Astrocyte (in vitro differentiated cells and primary cell): ENCODE data around the gene AQP12B. TPM values are rescaled to one million over a fixed set of nuclear protein-coding genes. Genes with fewer than 3 reads are reported as not detected.
"Not testable (repeated sequence)": the region's sequence is repeated elsewhere in the genome, so short reads cannot be mapped to it uniquely, and the experiment has no call there.

Experiments used
- DNase-seq: peaks from one replicate; pipeline ENCODE4 v3.0.0-alpha.2; 2010; ENCODE audit warnings: low read depth
- FAIRE-seq: peaks from 2 replicates; lab custom pipeline; 2011; peaks lifted over from hg19 to GRCh38; lab: Jason Lieb, UNC
- H2AFZ ChIP-seq: 2 replicates; pipeline ENCODE4 v1.6.0; 2012; ENCODE audit warnings: low read depth, low read length, inconsistent platforms
- H3K27ac ChIP-seq: 2 replicates; pipeline ENCODE4 v1.5.1; 2011; ENCODE audit warnings: low read depth, low read length, inconsistent platforms
- H3K27me3 ChIP-seq: 2 replicates; pipeline ENCODE4 v1.6.0; 2011; ENCODE audit warnings: low read length, inconsistent platforms; ENCODE audit not compliant: insufficient read depth
- H3K36me3 ChIP-seq: 2 replicates; pipeline ENCODE4 v1.5.1; 2011; ENCODE audit warnings: low read length, inconsistent platforms; ENCODE audit not compliant: insufficient read depth
- H3K4me1 ChIP-seq: 2 replicates; pipeline ENCODE4 v1.5.1; 2011; ENCODE audit warnings: low read length, inconsistent platforms; ENCODE audit not compliant: insufficient read depth
- H3K4me2 ChIP-seq: 2 replicates; pipeline ENCODE4 v1.6.0; 2012; ENCODE audit warnings: low read length, inconsistent platforms
- H3K4me3 ChIP-seq: 2 replicates; pipeline ENCODE4 v1.5.1; 2011; ENCODE audit warnings: low read depth, mild to moderate bottlenecking, low read length, inconsistent platforms; ENCODE audit not compliant: insufficient read depth
- H3K79me2 ChIP-seq: 2 replicates; pipeline ENCODE4 v1.6.0; 2012; ENCODE audit warnings: mild to moderate bottlenecking, low read length, inconsistent platforms; ENCODE audit not compliant: insufficient read depth
- H3K9ac ChIP-seq: 2 replicates; pipeline ENCODE4 v1.6.0; 2012; ENCODE audit warnings: mild to moderate bottlenecking, low read length, inconsistent platforms
- H3K9me3 ChIP-seq: 2 replicates; pipeline ENCODE4 v1.5.1; 2012; ENCODE audit warnings: low read depth, mild to moderate bottlenecking, low read length, inconsistent platforms; ENCODE audit not compliant: insufficient read depth
- H4K20me1 ChIP-seq: 2 replicates; pipeline ENCODE4 v1.6.0; 2012; ENCODE audit warnings: low read length, inconsistent platforms; ENCODE audit not compliant: insufficient read depth
- H3K27ac Mint-ChIP-seq: one replicate; pipeline ENCODE4 v1.8.0; 2021; ENCODE audit warnings: mild to moderate bottlenecking, mixed read lengths; ENCODE audit not compliant: unreplicated experiment
- H3K27me3 Mint-ChIP-seq: one replicate; pipeline ENCODE4 v1.8.0; 2021; ENCODE audit warnings: low read depth, mixed read lengths; ENCODE audit not compliant: unreplicated experiment
- H3K36me3 Mint-ChIP-seq: one replicate; pipeline ENCODE4 v1.8.0; 2021; ENCODE audit warnings: low read depth, mixed read lengths; ENCODE audit not compliant: unreplicated experiment
- H3K4me1 Mint-ChIP-seq: one replicate; pipeline ENCODE4 v1.8.0; 2021; ENCODE audit warnings: low read depth, mixed read lengths; ENCODE audit not compliant: unreplicated experiment
- H3K4me3 Mint-ChIP-seq: one replicate; pipeline ENCODE4 v1.8.0; 2021; ENCODE audit warnings: mild to moderate bottlenecking, moderate library complexity, mixed read lengths; ENCODE audit not compliant: unreplicated experiment
- H3K9me3 Mint-ChIP-seq: one replicate; pipeline ENCODE4 v1.8.0; 2021; ENCODE audit warnings: mild to moderate bottlenecking, mixed read lengths; ENCODE audit not compliant: unreplicated experiment
- EZH2 ChIP-seq: IDR thresholded peaks from 2 replicates; pipeline ENCODE4 v1.6.1; 2012; ENCODE audit warnings: mild to moderate bottlenecking, low read length, inconsistent platforms; ENCODE audit not compliant: insufficient read depth
- total RNA-seq: library from RNA; stranded (reverse); gene quantifications from 2 replicates; pipeline ENCODE4 v1.2.1, GENCODE V29; 2021
- TF ChIP-seq, protein P1 (sequence below): IDR thresholded peaks from 2 replicates; pipeline ENCODE4 v1.5.1; 2011; ENCODE audit warnings: low read depth, mild to moderate bottlenecking, inconsistent platforms, low read length, moderate library complexity; ENCODE audit not compliant: insufficient read depth

AQP12B gene
- total RNA-seq, 1 donor from 2014 or later = not detected

DNA sequence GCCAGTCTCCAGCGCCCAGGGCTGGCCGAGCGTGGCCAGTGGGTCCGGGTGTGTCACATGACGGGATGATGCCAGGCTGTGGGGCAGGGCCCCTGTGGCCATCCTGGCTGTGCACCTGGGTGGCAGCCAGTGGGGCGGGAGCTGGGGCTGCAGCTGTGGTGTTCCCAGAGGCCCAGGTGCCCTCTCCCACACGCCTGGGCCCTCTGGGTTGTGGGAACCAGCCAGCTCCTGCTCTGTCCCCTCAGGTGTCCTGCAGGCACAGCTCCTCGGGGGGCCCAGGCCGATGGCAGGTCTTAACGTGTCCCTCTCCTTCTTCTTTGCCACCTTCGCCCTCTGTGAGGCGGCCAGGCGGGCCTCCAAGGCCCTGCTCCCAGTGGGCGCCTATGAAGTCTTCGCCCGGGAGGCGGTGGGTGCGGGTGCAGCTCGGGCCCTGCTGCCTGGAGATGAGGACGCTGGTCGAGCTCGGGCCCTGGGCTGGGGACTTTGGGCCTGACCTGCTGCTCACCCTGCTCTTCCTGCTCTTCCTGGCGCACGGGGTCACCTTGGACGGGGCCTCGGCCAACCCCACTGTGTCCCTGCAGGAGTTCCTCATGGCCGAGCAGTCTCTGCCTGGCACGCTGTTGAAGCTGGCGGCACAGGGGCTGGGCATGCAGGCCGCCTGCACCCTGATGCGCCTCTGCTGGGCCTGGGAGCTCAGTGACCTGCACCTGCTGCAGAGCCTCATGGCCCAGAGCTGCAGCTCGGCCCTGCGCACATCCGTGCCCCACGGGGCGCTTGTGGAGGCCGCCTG lies 9.1 kb upstream of the AQP12B start, which contains the start of gene AQP12A:
Gene AQP12A, plus strand, starts transcription at position 236 of the 790 bp plus-strand sequence. Its CDS starts 48 bp downstream, at position 284.
- not testable (repeated sequence) for H3K4me1 Mint-ChIP-seq, H3K36me3 ChIP-seq, H3K27me3 ChIP-seq, H3K9ac ChIP-seq, FAIRE-seq, H3K4me3 ChIP-seq, H3K27ac Mint-ChIP-seq, H3K9me3 Mint-ChIP-seq, H3K4me2 ChIP-seq, H3K79me2 ChIP-seq, H3K27ac ChIP-seq, H3K4me3 Mint-ChIP-seq, H2AFZ ChIP-seq, DNase-seq, H3K36me3 Mint-ChIP-seq, H3K4me1 ChIP-seq, H3K27me3 Mint-ChIP-seq, H3K9me3 ChIP-seq, H4K20me1 ChIP-seq

DNA sequence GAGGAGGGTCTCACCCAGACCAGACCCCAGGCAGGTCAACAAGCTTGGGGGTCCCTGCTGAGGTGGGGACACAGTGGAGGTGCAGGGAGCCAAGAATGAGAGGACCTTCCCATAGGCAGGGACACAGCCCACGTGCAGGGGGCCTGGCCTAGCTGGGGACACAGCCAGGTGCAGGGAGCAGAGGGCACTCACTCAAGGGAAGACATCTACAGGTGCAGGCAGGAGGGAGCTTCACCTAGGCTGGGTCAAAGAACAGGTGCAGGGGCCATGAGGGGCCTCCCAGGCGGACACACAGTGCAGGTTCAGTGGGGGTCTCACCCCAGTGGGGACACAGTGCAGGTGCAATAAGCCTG lies 8.4 kb upstream of the AQP12B start:
- H3K36me3 ChIP-seq, H3K4me2 ChIP-seq, H3K9me3 ChIP-seq, H3K4me1 ChIP-seq, DNase-seq, H3K27ac Mint-ChIP-seq, FAIRE-seq, H3K36me3 Mint-ChIP-seq, H3K9ac ChIP-seq, H3K27me3 ChIP-seq, H3K79me2 ChIP-seq, H3K9me3 Mint-ChIP-seq, H3K4me3 ChIP-seq, H2AFZ ChIP-seq, H3K4me3 Mint-ChIP-seq, H3K27ac ChIP-seq, H3K4me1 Mint-ChIP-seq, H4K20me1 ChIP-seq: not testable (repeated sequence)
- H3K27me3 Mint-ChIP-seq = peaks cover 11% of the 10 kb centered on the region

DNA sequence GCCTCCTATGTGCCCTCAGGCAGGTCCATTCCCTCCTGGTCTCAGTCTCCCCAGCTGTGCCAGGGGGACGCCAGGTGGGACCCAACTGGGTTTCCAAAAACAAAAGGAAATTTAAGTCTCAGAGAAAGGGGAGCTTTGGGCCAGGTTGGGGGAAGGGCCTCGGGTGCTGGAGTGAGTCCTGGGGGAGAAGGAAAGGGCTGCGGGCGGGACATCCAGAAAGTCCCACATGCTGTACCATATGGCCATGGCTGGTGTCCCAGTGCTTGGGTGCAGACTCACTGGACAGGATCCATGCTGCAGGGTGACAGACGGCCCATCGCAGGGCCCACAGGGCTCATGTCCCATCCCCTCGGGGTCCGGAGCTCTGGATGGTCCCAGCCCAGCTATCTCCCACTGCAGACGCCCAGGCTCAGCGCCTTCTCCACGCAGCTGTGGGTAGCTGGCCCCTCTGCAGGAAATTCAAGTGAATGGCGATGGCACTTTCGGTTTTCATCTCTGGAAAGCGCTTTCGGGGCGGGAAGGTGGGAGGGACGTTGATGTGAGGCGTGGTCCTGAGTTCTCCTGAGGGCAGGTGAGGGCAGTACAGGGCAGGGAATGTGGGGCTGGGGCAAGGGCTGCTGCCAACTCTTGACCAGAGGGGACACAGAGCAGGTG lies 7.9 kb upstream of the AQP12B start:
- H3K36me3 Mint-ChIP-seq, H3K4me1 Mint-ChIP-seq, H3K27me3 ChIP-seq, H3K9me3 ChIP-seq, H3K4me2 ChIP-seq, H2AFZ ChIP-seq, H3K4me3 ChIP-seq, H3K27ac ChIP-seq, H4K20me1 ChIP-seq, H3K4me3 Mint-ChIP-seq, FAIRE-seq, H3K4me1 ChIP-seq, H3K9me3 Mint-ChIP-seq, H3K36me3 ChIP-seq, H3K79me2 ChIP-seq, H3K27ac Mint-ChIP-seq, H3K9ac ChIP-seq, DNase-seq: not testable (repeated sequence)
- peaks cover 15% of the 10 kb centered on the region for H3K27me3 Mint-ChIP-seq

DNA sequence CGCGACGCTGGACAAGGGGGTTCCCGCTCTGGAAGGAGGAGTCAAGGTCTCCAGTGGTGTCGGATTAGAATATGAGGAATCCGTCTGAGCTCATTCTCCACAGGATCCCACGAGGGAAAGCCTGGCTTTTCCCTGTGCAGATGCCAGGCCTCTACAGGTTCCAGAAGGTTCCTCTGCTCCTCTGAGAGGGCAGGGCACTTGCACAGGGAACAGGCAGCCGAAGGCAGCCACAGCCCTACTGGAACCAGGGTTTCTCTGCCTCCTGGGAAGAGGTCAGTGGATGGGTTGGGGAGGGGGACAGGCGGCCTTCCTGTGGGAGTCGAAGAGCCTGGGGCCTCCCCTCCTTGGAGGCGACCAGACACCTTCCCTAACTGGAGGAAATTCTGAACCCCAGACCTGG lies 7.3 kb upstream of the AQP12B start:
- H3K36me3 Mint-ChIP-seq = no peaks in the 10 kb centered on the region
- peaks cover 18% of the 10 kb centered on the region for H3K27me3 Mint-ChIP-seq

More for the DNA sequence above, 7.3 kb upstream of the AQP12B start:
- FAIRE-seq (no peak), DNase-seq (no peak)
- H3K4me1 ChIP-seq = no peaks in the 10 kb centered on the region
- no peak overlapping the region for H3K4me2 ChIP-seq
- H3K4me3 ChIP-seq = no peak overlapping the region
- no peak overlapping the region for H3K9ac ChIP-seq
- H3K27ac ChIP-seq = no peak overlapping the region
- no peaks in the 10 kb centered on the region for H3K79me2 ChIP-seq
- H3K4me3 Mint-ChIP-seq = no peak overlapping the region
- no peak overlapping the region for H2AFZ ChIP-seq
- TF ChIP-seq EZH2 = no peak
- TF ChIP-seq, protein P1, sequence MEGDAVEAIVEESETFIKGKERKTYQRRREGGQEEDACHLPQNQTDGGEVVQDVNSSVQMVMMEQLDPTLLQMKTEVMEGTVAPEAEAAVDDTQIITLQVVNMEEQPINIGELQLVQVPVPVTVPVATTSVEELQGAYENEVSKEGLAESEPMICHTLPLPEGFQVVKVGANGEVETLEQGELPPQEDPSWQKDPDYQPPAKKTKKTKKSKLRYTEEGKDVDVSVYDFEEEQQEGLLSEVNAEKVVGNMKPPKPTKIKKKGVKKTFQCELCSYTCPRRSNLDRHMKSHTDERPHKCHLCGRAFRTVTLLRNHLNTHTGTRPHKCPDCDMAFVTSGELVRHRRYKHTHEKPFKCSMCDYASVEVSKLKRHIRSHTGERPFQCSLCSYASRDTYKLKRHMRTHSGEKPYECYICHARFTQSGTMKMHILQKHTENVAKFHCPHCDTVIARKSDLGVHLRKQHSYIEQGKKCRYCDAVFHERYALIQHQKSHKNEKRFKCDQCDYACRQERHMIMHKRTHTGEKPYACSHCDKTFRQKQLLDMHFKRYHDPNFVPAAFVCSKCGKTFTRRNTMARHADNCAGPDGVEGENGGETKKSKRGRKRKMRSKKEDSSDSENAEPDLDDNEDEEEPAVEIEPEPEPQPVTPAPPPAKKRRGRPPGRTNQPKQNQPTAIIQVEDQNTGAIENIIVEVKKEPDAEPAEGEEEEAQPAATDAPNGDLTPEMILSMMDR = no peak
- no peaks in the 10 kb centered on the region for H3K36me3 ChIP-seq
- H3K9me3 ChIP-seq = no peaks in the 10 kb centered on the region
- H3K27me3 ChIP-seq = peaks cover 7% of the 10 kb centered on the region
- H4K20me1 ChIP-seq = no peaks in the 10 kb centered on the region
- no peak overlapping the region for H3K27ac Mint-ChIP-seq
- H3K9me3 Mint-ChIP-seq = no peaks in the 10 kb centered on the region
- H3K4me1 Mint-ChIP-seq = no peaks in the 10 kb centered on the region
